Right forelimb (tissue), 1 donor: ENCODE data around the gene CNOT3.
"Not testable (repeated sequence)": the region's sequence is repeated elsewhere in the genome, so short reads cannot be mapped to it uniquely, and the experiment has no call there.

Experiments
- DNase-seq: peaks from one replicate; pipeline ENCODE4 v3.0.0-alpha.2; 2018

Gene CNOT3

GRCh38 chr19:54152267-54152666 lies 14.7 kb downstream of the CNOT3 start:
- DNase-seq = no peak

GRCh38 chr19:54152878-54153524 lies 15.4 kb downstream of the CNOT3 start:
- no peak for DNase-seq

GRCh38 chr19:54153731-54154326 lies 16.3 kb downstream of the CNOT3 start:
- DNase-seq = no peak

GRCh38 chr19:54154603-54155345 lies 17.2 kb downstream of the CNOT3 start:
- no peak for DNase-seq

GRCh38 chr19:54155694-54156093 lies 18.1 kb downstream of the CNOT3 start:
- no peak for DNase-seq

- no peak for DNase-seq
These were observed 18.9 kb downstream of the CNOT3 start for GRCh38 chr19:54156490-54156889.

- DNase-seq = no peak
These were observed 19.4 kb downstream of the CNOT3 start for GRCh38 chr19:54156953-54157352.

GRCh38 chr19:54158812-54159351 lies 21.3 kb downstream of the CNOT3 start:
- DNase-seq = no peak

- peak; percentile 98 for DNase-seq
These were observed 22.0 kb downstream of the CNOT3 start, which contains the start of gene LENG1 for GRCh38 chr19:54159352-54160181. Gene LENG1 (minus strand): TSS chr19:54159721. CDS start chr19:54159695, 26 bp downstream.

- DNase-seq = no peak
These were observed 22.7 kb downstream of the CNOT3 start for GRCh38 chr19:54160182-54160811.

GRCh38 chr19:54160854-54161253 lies 23.3 kb downstream of the CNOT3 start:
- no peak for DNase-seq

- DNase-seq = peak; percentile 81
These were observed 24.8 kb downstream of the CNOT3 start for GRCh38 chr19:54162241-54162805.

- DNase-seq = no peak
These were observed 25.3 kb downstream of the CNOT3 start for GRCh38 chr19:54162884-54163283.

- DNase-seq = no peak
These were observed 27.0 kb downstream of the CNOT3 start for GRCh38 chr19:54164369-54165068.

GRCh38 chr19:54165222-54165621 lies 27.7 kb downstream of the CNOT3 start:
- no peak for DNase-seq

GRCh38 chr19:54168174-54168917 lies 30.8 kb downstream of the CNOT3 start:
- DNase-seq = peak; percentile 96

- DNase-seq = no peak
These were observed 31.7 kb downstream of the CNOT3 start for GRCh38 chr19:54169149-54169740.

GRCh38 chr19:54171736-54172431 lies 34.3 kb downstream of the CNOT3 start:
- not testable (repeated sequence) for DNase-seq
